GM12878 (cell line): ENCODE results near the gene CRTAP. TPM values are rescaled to one million over a fixed set of nuclear protein-coding genes. Genes with fewer than 3 reads are reported as not detected.

Experiments used
- ATAC-seq: fragments of 200-7000 bp; cut with Tn5 transposase; 3 replicates; pipeline ENCODE4 v1.9.1; 2020; ENCODE audit warnings: mild to moderate bottlenecking, moderate library complexity
- BruUV-seq: library from RNA; stranded (reverse); fragments of 400-500 nt; replicated peaks from 2 replicates; lab custom pipeline; 2021; lab: Mats Ljungman, UMichigan
- CTCF ChIA-PET: fragments of 300-600 bp; sonication (Branson Sonifier 250); formaldehyde crosslinking; extraction: SDS; loops from one replicate; lab custom pipeline; 2021; ENCODE audit warnings: inconsistent platforms; lab: Yijun Ruan, JAX
- POLR2A ChIA-PET: fragments of 350-600 bp; formaldehyde crosslinking; extraction: SDS; loops from one replicate; lab custom pipeline; 2021; ENCODE audit warnings: inconsistent platforms; lab: Charles Lee
- RAD21 ChIA-PET: fragments of 300-600 bp; sonication (Branson Sonifier 250); formaldehyde crosslinking; loops from one replicate; lab custom pipeline; 2023; ENCODE audit warnings: antibody characterized with exemption; ENCODE audit not compliant: unreplicated experiment; lab: Charles Lee
- SMC1A ChIA-PET: fragments of 300-600 bp; sonication (Branson Sonifier 250); formaldehyde crosslinking; loops from one replicate; lab custom pipeline; 2023; ENCODE audit not compliant: unreplicated experiment, uncharacterized antibody; lab: Charles Lee
- DNase-seq: peaks from one replicate; pipeline ENCODE4 v3.0.0-alpha.2; 2011; ENCODE audit warnings: low read depth, low spot score
- FAIRE-seq: peaks from 3 replicates; lab custom pipeline; 2011; peaks lifted over from hg19 to GRCh38; lab: Jason Lieb, UNC
- H2AFZ ChIP-seq: 2 replicates; pipeline ENCODE4 v1.6.0; 2011; ENCODE audit warnings: low read depth, low read length, control low read depth; ENCODE audit not compliant: control insufficient read depth
- H3K27ac ChIP-seq: 2 replicates; pipeline ENCODE4 v1.5.1; 2011; ENCODE audit warnings: control low read depth; ENCODE audit not compliant: control insufficient read depth, insufficient read depth
- H3K27me3 ChIP-seq, 2 experiments: replicated peaks in 1 of 2; 2 replicates each; pipeline versions ENCODE4 v1.6.0 to v1.6.1; 2011; ENCODE audit warnings: low read length in 1 of 2; ENCODE audit not compliant: control insufficient read depth in 2 of 2, insufficient read depth in 2 of 2
- H3K36me3 ChIP-seq, 2 experiments: 2 replicates each; pipeline ENCODE4 v1.5.1; 2011; ENCODE audit warnings: low read length in 1 of 2; ENCODE audit not compliant: control insufficient read depth in 2 of 2, insufficient read depth in 2 of 2
- H3K4me1 ChIP-seq: 2 replicates; pipeline ENCODE4 v1.6.1; 2011; ENCODE audit warnings: mild to moderate bottlenecking, low read length, moderate library complexity, mixed read lengths; ENCODE audit not compliant: control insufficient read depth, insufficient read depth
- H3K4me2 ChIP-seq: 2 replicates; pipeline ENCODE4 v1.6.0; 2011; ENCODE audit warnings: control low read depth; ENCODE audit not compliant: control insufficient read depth, insufficient read depth
- H3K4me3 ChIP-seq: fragments of 200-600 bp; sonication (generic); 2 replicates; pipeline ENCODE4 v1.5.1; 2016
- H3K79me2 ChIP-seq: 2 replicates; pipeline ENCODE4 v1.6.0; 2011; ENCODE audit warnings: low read length; ENCODE audit not compliant: control insufficient read depth, insufficient read depth
- H3K9ac ChIP-seq: 2 replicates; pipeline ENCODE4 v1.8.0; 2011; ENCODE audit warnings: low read length, control low read depth, mixed read lengths; ENCODE audit not compliant: control insufficient read depth, insufficient read depth
- H3K9me3 ChIP-seq: replicated peaks from 3 replicates; pipeline ENCODE4 v1.5.1; 2011; ENCODE audit warnings: mild to moderate bottlenecking, low read length; ENCODE audit not compliant: control insufficient read depth, insufficient read depth
- H4K20me1 ChIP-seq: 2 replicates; pipeline ENCODE4 v1.6.0; 2011; ENCODE audit not compliant: control insufficient read depth, insufficient read depth
- HDGF ChIP-seq: fragments of 450-650 bp; IDR thresholded peaks from 2 replicates; pipeline ENCODE4 v1.6.1; 2016; ENCODE audit warnings: antibody characterized with exemption
- IKZF1 ChIP-seq: fragments of 450-650 bp; conservative IDR thresholded peaks from 2 replicates; pipeline ENCODE4 v1.6.1; 2017; ENCODE audit warnings: antibody characterized with exemption, mild to moderate bottlenecking
- JUND ChIP-seq: IDR thresholded peaks from 2 replicates; pipeline ENCODE4 v1.6.1; 2012; ENCODE audit warnings: low read depth, mild to moderate bottlenecking, low read length, improper control_type of control experiment, moderate library complexity
- SRF ChIP-seq, 2 experiments: IDR thresholded peaks; 2 replicates each; pipeline ENCODE4 v1.6.1; 2011; ENCODE audit warnings: low read depth in 2 of 2, low read length in 2 of 2, mild to moderate bottlenecking in 1 of 2, moderate library complexity in 1 of 2
- YY1 ChIP-seq: IDR thresholded peaks from 2 replicates; pipeline ENCODE4 v1.6.1; 2011; ENCODE audit warnings: low read depth, mild to moderate bottlenecking, low read length
- ZZZ3 ChIP-seq: IDR thresholded peaks from 2 replicates; pipeline ENCODE4 v1.6.1; 2011; ENCODE audit warnings: low read depth; ENCODE audit not compliant: control insufficient read depth, insufficient read length
- WGBS: methylation state at CpG from one replicate; pipeline ENCODE4 v1.1.6; 2016; ENCODE audit warnings: low lambda C conversion rate; ENCODE audit not compliant: insufficient replicate concordance, insufficient coverage; ENCODE audit errors: missing lambda C conversion rate; 5-methylcytosine and 5-hydroxymethylcytosine counted together
- in situ Hi-C: fragments of 300-500 bp; cut with MboI; formaldehyde crosslinking; loops from 9 replicates; pipeline ENCODE4 v1.14.3; 2018; ENCODE audit warnings: mixed read lengths
- intact Hi-C: fragments of 100-400 bp; cut with micrococcal nuclease; formaldehyde crosslinking; loops from one replicate; pipeline ENCODE4 v1.14.2; 2022; ENCODE audit not compliant: unreplicated experiment
- polyA plus RNA-seq, 11 experiments: library from polyadenylated mRNA; depleted of rRNA in 4 of 11; unstranded in 6 of 11; stranded (reverse) in 5 of 11; fragments of >200 nt; fragmentation: Nextera tagmentation in 4 of 11; fragmentation: Illumina TruSeq in 1 of 11; extraction: Ambion mirVana in 4 of 11; extraction: Trizol in 1 of 11; gene quantifications; 1 replicate in 1 of 11; 2 replicates in 10 of 11; pipeline versions ENCODE4 v1.2.1 to v1.2.3, GENCODE V29; 2011 to 2016; ENCODE audit warnings: inconsistent platforms in 2 of 11, missing spikeins in 2 of 11, low read depth in 1 of 11
- total RNA-seq, 4 experiments: library from RNA; depleted of rRNA in 3 of 4; stranded (reverse); fragments of >200 nt in 3 of 4; fragmentation: Illumina TruSeq in 1 of 4; extraction: Trizol in 1 of 4; gene quantifications; 2 replicates each; pipeline versions ENCODE4 v1.2.1 to v1.2.3, GENCODE V29; 2013 to 2021
- TF ChIP-seq, protein P1 (sequence below): fragments of 450-650 bp; IDR thresholded peaks from 2 replicates; pipeline ENCODE4 v1.6.1; 2017; ENCODE audit warnings: low read depth, mild to moderate bottlenecking, moderate library complexity
- TF ChIP-seq, protein P2 (sequence below): fragments of 450-650 bp; IDR thresholded peaks from 2 replicates; pipeline ENCODE4 v1.6.1; 2016; ENCODE audit warnings: mild to moderate bottlenecking, moderate library complexity, borderline replicate concordance
- TF ChIP-seq, protein P3 (sequence below): fragments of 450-650 bp; IDR thresholded peaks from 2 replicates; pipeline ENCODE4 v1.6.1; 2016; ENCODE audit warnings: mild to moderate bottlenecking
- TF ChIP-seq, protein P4 (sequence below): fragments of 450-650 bp; IDR thresholded peaks from 2 replicates; pipeline ENCODE4 v1.6.1; 2017; ENCODE audit warnings: mild to moderate bottlenecking, moderate library complexity

The CRTAP gene
- total and polyA plus RNA-seq, 10 of the 15 experiments (the other 5 are each of a cell fraction or from before 2014, with no cell fraction given), result 6.0 to 42.3 (median 23.3) TPM

DNA sequence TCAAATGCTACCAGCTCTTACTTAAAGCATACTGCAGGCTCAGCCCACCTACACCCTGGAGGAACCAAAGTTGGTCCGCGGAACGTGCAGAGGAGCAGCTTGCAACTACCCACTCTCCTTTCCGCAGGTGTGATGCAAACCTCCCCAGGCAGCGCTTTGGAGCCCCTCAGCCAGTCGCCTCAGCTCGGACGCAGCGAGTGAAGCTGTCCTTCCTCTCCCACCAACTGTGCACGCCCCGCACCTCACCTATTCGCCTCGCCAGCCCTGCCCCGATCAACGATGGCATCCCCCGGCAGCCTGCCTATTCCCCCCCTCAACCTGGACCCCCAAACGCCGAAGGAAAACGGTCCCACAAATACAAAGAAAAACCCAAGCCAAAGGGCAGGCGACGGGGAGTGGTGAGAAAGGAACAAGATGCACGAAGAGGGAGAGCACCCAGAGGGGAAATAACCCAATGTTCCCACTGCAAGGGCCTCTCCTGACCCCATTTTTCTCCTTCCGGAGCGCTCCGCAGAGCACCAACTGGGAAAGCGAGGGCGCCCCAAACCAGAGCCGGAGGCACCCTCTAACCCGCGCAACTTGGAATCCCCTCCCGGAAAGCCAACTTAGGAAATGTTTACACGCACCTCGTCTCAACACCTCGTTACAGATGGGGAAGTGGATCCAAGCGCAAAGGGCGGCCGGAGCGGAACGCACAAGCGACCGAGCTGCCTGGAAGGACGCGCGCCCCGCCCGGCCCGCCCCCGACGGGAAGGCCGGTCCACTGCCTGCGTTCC lies 17.5 kb upstream of the CRTAP start:
- H3K9ac ChIP-seq, result peak overlapping the region; percentile 90
- ATAC-seq, result peak; percentile 77
- in situ Hi-C loops, result no loop called here
- peak overlapping the region; percentile 99 for H2AFZ ChIP-seq
- ChIA-PET CTCF (interaction anchor here (0.7 to 1.9 kb wide), 8 partner anchors 10 to 595 kb away, joined by 3 to 11 read pairs (median 4); no protein-coding TSS in a partner anchor), SMC1A (interaction anchor here (0.8 to 1.4 kb wide), 7 partner anchors 8 to 104 kb away, joined by 3 to 6 read pairs (median 5); partner anchors contain the start of gene CRTAP), POLR2A (interaction anchor here (0.5 to 1.3 kb wide), 4 partner anchors 10 to 703 kb away, joined by 3 to 5 read pairs (median 4); no protein-coding TSS in a partner anchor), RAD21 (interaction anchor here (0.5 to 2.1 kb wide), 5 partner anchors 10 to 261 kb away, joined by 3 to 5 read pairs (median 3); partner anchors contain the start of gene CRTAP)
- H3K36me3 ChIP-seq, result peaks cover 9 to 11% of the 10 kb centered on the region in 2 experiments
- intact Hi-C loops, result no loop called here
- peak overlapping the region; percentile 19 for H3K4me2 ChIP-seq
- 1% methylated on average over 41 of the region's 51 CpGs for WGBS
- H4K20me1 ChIP-seq, result no peaks in the 10 kb centered on the region; the same call in 1 of the 2 replicates
- no peaks in the 10 kb centered on the region for H3K4me1 ChIP-seq
- peak; percentile 54 for FAIRE-seq
- BruUV-seq, result no TSS peak
- H3K79me2 ChIP-seq, result peaks cover 17% of the 10 kb centered on the region
- H3K27ac ChIP-seq, result peak overlapping the region; percentile 90
- peak overlapping the region; percentile 96 for H3K4me3 ChIP-seq
- H3K27me3 ChIP-seq, result no peaks in the 10 kb centered on the region
- no peaks in the 10 kb centered on the region for H3K9me3 ChIP-seq
- DNase-seq, result no peak
- TF ChIP-seq, protein P1, sequence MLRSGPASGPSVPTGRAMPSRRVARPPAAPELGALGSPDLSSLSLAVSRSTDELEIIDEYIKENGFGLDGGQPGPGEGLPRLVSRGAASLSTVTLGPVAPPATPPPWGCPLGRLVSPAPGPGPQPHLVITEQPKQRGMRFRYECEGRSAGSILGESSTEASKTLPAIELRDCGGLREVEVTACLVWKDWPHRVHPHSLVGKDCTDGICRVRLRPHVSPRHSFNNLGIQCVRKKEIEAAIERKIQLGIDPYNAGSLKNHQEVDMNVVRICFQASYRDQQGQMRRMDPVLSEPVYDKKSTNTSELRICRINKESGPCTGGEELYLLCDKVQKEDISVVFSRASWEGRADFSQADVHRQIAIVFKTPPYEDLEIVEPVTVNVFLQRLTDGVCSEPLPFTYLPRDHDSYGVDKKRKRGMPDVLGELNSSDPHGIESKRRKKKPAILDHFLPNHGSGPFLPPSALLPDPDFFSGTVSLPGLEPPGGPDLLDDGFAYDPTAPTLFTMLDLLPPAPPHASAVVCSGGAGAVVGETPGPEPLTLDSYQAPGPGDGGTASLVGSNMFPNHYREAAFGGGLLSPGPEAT, result 0 out of 2 replicates have a peak, but pooled peaks have one; percentile 48
- TF ChIP-seq, protein P2, sequence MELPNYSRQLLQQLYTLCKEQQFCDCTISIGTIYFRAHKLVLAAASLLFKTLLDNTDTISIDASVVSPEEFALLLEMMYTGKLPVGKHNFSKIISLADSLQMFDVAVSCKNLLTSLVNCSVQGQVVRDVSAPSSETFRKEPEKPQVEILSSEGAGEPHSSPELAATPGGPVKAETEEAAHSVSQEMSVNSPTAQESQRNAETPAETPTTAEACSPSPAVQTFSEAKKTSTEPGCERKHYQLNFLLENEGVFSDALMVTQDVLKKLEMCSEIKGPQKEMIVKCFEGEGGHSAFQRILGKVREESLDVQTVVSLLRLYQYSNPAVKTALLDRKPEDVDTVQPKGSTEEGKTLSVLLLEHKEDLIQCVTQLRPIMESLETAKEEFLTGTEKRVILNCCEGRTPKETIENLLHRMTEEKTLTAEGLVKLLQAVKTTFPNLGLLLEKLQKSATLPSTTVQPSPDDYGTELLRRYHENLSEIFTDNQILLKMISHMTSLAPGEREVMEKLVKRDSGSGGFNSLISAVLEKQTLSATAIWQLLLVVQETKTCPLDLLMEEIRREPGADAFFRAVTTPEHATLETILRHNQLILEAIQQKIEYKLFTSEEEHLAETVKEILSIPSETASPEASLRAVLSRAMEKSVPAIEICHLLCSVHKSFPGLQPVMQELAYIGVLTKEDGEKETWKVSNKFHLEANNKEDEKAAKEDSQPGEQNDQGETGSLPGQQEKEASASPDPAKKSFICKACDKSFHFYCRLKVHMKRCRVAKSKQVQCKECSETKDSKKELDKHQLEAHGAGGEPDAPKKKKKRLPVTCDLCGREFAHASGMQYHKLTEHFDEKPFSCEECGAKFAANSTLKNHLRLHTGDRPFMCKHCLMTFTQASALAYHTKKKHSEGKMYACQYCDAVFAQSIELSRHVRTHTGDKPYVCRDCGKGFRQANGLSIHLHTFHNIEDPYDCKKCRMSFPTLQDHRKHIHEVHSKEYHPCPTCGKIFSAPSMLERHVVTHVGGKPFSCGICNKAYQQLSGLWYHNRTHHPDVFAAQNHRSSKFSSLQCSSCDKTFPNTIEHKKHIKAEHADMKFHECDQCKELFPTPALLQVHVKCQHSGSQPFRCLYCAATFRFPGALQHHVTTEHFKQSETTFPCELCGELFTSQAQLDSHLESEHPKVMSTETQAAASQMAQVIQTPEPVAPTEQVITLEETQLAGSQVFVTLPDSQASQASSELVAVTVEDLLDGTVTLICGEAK, result peak; percentile 63; the same call in 1 of the 2 replicates
- TF ChIP-seq, protein P3, sequence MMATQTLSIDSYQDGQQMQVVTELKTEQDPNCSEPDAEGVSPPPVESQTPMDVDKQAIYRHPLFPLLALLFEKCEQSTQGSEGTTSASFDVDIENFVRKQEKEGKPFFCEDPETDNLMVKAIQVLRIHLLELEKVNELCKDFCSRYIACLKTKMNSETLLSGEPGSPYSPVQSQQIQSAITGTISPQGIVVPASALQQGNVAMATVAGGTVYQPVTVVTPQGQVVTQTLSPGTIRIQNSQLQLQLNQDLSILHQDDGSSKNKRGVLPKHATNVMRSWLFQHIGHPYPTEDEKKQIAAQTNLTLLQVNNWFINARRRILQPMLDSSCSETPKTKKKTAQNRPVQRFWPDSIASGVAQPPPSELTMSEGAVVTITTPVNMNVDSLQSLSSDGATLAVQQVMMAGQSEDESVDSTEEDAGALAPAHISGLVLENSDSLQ, result no peak
- no peak for TF ChIP-seq JUND
- TF ChIP-seq IKZF1, result peak; percentile 21; the same call in 1 of the 2 replicates
- TF ChIP-seq, protein P4, sequence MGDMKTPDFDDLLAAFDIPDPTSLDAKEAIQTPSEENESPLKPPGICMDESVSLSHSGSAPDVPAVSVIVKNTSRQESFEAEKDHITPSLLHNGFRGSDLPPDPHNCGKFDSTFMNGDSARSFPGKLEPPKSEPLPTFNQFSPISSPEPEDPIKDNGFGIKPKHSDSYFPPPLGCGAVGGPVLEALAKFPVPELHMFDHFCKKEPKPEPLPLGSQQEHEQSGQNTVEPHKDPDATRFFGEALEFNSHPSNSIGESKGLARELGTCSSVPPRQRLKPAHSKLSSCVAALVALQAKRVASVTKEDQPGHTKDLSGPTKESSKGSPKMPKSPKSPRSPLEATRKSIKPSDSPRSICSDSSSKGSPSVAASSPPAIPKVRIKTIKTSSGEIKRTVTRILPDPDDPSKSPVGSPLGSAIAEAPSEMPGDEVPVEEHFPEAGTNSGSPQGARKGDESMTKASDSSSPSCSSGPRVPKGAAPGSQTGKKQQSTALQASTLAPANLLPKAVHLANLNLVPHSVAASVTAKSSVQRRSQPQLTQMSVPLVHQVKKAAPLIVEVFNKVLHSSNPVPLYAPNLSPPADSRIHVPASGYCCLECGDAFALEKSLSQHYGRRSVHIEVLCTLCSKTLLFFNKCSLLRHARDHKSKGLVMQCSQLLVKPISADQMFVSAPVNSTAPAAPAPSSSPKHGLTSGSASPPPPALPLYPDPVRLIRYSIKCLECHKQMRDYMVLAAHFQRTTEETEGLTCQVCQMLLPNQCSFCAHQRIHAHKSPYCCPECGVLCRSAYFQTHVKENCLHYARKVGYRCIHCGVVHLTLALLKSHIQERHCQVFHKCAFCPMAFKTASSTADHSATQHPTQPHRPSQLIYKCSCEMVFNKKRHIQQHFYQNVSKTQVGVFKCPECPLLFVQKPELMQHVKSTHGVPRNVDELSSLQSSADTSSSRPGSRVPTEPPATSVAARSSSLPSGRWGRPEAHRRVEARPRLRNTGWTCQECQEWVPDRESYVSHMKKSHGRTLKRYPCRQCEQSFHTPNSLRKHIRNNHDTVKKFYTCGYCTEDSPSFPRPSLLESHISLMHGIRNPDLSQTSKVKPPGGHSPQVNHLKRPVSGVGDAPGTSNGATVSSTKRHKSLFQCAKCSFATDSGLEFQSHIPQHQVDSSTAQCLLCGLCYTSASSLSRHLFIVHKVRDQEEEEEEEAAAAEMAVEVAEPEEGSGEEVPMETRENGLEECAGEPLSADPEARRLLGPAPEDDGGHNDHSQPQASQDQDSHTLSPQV, result no peak
- TF ChIP-seq SRF (IDR thresholded peaks at IDR 0.05; ENCODE audit: low read depth in 2 of 2, low read length in 2 of 2), result peak in 1 of 2 experiments; percentile 33; a peak in 1 of 4 replicates
- TF ChIP-seq HDGF, result 0 out of 2 replicates have a peak, but pooled peaks have one; percentile 58
- TF ChIP-seq YY1, result peak; percentile 55; the same call in 1 of the 2 replicates
- no peak for TF ChIP-seq ZZZ3
